ENCODE data around the gene DNAJC17. TPM values are rescaled to one million over a fixed set of nuclear protein-coding genes. Genes with fewer than 3 reads are reported as not detected.

DNAJC17 gene
- total and polyA plus RNA-seq, 2 of the 13 experiments (the other 11 are each of a cell fraction or from before 2014, with no cell fraction given), result 22.2 to 26.5 TPM

GRCh38 chr15:40793216-40793989 is 13.9 kb downstream of the DNAJC17 start (continued):
- no peak for TF ChIP-seq ZBTB39 (CRISPR knock-in tag; IDR thresholded peaks at IDR 0.05)
- peak; percentile 39; the same call in 1 of the 2 replicates for TF ChIP-seq CBX5 (CRISPR knock-in tag; IDR thresholded peaks at IDR 0.05; ENCODE audit: borderline replicate concordance)
- TF ChIP-seq ATF4 (CRISPR knock-in tag; IDR thresholded peaks at IDR 0.05), result peak in 1 of 2 experiments; percentile 68; a peak in 2 of 4 replicates
- TF ChIP-seq ZNF605 (CRISPR knock-in tag; IDR thresholded peaks at IDR 0.05), result 0 out of 2 replicates have a peak, but pooled peaks have one; percentile 15
- TF ChIP-seq DMAP1 (CRISPR knock-in tag; IDR thresholded peaks at IDR 0.05), result 0 out of 2 replicates have a peak, but pooled peaks have one; percentile 22
- peak; percentile 88 for TF ChIP-seq HNF1B (CRISPR knock-in tag; IDR thresholded peaks at IDR 0.05)
- peak; percentile 70; the same call in 1 of the 2 replicates for TF ChIP-seq HMG20A (CRISPR knock-in tag; IDR thresholded peaks at IDR 0.05; ENCODE audit: borderline replicate concordance)
- no peak for TF ChIP-seq ZNF772 (CRISPR knock-in tag; IDR thresholded peaks at IDR 0.05)
- peak; percentile 20; the same call in 1 of the 2 replicates for TF ChIP-seq TFE3 (CRISPR knock-in tag; IDR thresholded peaks at IDR 0.05)
- peak; percentile 80 for TF ChIP-seq THAP11 (CRISPR knock-in tag; IDR thresholded peaks at IDR 0.05)
- TF ChIP-seq RBAK (CRISPR knock-in tag; IDR thresholded peaks at IDR 0.05), result no peak
- no peak for TF ChIP-seq SMC3 (IDR thresholded peaks at IDR 0.05; ENCODE audit: low read length)
- TF ChIP-seq ZBTB1 (CRISPR knock-in tag; IDR thresholded peaks at IDR 0.05; ENCODE audit: borderline replicate concordance), result no peak
- peak; percentile 92; the same call in 1 of the 2 replicates for TF ChIP-seq HNF4G (IDR thresholded peaks at IDR 0.05; ENCODE audit: borderline replicate concordance, low read depth, low read length)
- peak; percentile 77; the same call in 1 of the 2 replicates for TF ChIP-seq HNF4G (CRISPR knock-in tag; IDR thresholded peaks at IDR 0.05; ENCODE audit: borderline replicate concordance, low read depth)
- no peak for TF ChIP-seq DNMT1 (CRISPR knock-in tag; IDR thresholded peaks at IDR 0.05)
- TF ChIP-seq NFRKB (IDR thresholded peaks at IDR 0.05), result no peak
- 0 out of 2 replicates have a peak, but pooled peaks have one; percentile 34 for TF ChIP-seq ZC3H13 (CRISPR knock-in tag; IDR thresholded peaks at IDR 0.05)
- no peak for TF ChIP-seq GABPA (IDR thresholded peaks at IDR 0.05; ENCODE audit: low read depth, low read length)
- TF ChIP-seq GABPA (CRISPR knock-in tag; IDR thresholded peaks at IDR 0.05; ENCODE audit: low read depth), result peak; percentile 49
- peak; percentile 40 for TF ChIP-seq XRCC5 (optimal IDR thresholded peaks at IDR 0.05; ENCODE audit: low read length)
- TF ChIP-seq POGK (CRISPR knock-in tag; conservative IDR thresholded peaks at IDR 0.05), result peak; percentile 51
- TF ChIP-seq ZFP36L2 (CRISPR knock-in tag; IDR thresholded peaks at IDR 0.05), result no peak

Measured in HepG2 (cell line).